T-helper 2 cell treated with Interferon-gamma antibody and Interleukin-4, amounts not matched to agents 100 ng/mL and 5 ng/mL, for 36 hours (primary cell): ENCODE data around the gene RNPS1. TPM values are rescaled to one million over a fixed set of nuclear protein-coding genes. Genes with fewer than 3 reads are reported as not detected.

Experiments
- intact Hi-C: fragments of 100-400 bp; cut with micrococcal nuclease; formaldehyde crosslinking; loops from one replicate; pipeline ENCODE4 v1.15.1; 2023
- total RNA-seq: library from RNA; stranded (reverse); gene quantifications from 2 replicates; pipeline ENCODE4 v1.2.3, GENCODE V29; 2022

Gene RNPS1
- total RNA-seq, 1 donor from 2014 or later, result 307 TPM

DNA sequence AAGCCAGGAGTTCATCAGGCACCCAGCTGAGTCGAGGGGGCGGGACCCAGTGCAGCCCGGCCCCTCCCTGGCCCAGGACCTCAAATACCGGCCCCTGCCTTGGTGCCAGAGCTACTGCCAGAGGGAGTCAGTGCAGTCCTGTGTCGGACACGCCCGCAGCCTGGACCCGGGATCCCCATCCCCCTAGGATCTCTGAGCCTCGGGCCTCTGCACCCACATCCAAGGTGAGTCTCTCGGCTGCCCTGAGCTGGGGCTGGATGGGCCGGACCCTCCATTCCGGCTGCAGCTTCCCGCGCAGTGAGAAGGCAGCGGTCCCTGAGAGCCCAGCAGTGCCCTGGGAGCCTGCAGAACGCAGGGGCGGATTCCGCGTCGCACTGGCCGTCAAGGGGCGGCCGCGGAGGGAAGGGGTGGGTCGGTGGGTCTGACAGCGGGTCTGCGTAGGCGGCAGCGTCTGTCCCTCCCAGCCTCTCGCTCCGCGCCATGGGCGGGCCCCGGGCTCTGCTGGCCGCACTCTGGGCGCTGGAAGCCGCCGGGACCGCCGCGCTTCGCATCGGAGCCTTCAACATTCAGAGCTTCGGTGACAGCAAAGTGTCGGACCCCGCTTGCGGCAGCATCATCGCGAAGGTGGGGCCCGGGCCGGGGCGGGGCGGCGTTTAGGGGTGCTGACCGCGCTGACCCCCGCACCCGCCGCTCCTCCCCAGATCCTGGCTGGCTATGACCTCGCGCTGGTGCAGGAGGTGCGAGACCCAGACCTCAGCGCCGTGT, 31.4 kb downstream of the RNPS1 start, which contains the start of gene DNASE1L2:
Gene DNASE1L2, plus strand, starts transcription at position 108 of the 765 bp plus-strand sequence. Its CDS starts 373 bp downstream, at position 481.
- intact Hi-C loops, result no loop called here

DNA sequence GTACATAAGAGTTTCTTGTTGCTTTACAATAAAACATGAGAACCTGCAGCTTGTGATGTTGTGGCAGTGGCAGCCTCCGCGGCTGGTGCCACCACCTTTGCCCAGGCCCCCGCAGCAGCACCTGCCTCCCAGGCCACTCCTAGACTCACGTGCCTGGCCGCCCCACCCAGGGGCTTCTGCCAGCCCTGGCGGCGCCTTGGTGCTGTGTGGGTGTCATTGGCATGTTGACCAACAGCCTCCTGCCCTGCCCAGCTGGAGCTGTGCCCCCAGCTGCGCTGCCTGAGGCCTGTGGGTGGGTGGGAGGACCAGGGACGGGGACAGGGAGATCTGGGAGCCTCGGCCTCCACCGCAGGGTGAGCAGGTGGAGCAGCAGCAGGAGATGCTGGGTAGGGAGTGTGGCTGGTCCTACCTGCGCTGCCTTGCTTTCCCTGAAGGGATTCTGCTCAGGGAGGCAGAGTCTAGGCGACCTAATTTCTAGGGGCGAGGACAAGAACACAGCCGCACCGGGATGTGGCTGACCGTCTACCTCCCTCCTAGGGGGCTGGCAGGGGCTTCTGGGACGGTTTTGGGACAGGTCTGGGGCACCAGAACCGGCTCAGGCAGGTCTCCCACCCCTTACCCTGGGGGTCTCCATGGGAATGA, 32.1 kb downstream of the RNPS1 start:
- intact Hi-C loops, result no loop called here

DNA sequence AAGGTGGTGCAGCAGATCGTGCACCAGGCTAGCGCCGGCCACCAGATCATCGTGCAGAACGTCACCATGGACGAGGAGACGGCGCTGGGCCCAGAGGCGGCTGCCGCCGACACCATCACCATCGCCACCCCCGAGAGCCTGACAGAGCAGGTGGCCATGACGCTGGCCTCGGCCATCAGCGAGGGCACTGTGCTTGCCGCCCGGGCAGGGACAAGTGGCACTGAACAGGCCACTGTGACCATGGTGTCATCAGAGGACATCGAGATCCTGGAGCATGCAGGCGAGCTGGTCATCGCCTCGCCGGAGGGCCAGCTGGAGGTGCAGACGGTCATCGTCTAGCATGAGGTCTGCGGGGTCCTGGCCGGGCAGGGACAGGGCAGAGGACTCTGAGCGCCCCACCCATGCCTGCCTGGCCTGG, 32.7 kb downstream of the RNPS1 start:
- intact Hi-C loops, result no loop called here

DNA sequence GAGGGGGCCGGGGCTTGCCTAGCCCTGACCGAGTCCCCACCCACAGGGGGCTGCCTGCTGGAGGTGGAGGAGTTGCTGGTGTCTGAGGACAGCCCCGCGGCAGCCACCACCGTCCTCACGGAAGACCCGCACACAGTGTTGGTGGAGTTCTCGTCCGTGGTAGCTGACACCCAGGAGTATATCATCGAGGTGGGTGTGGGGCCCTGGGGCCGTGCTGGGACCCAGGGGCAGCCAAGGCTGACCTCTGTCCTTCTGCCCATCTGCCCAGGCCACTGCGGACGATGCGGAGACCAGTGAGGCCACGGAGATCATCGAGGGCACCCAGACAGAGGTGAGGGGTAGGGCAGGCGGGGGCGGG, 33.1 kb downstream of the RNPS1 start:
- intact Hi-C loops, result no loop called here

DNA sequence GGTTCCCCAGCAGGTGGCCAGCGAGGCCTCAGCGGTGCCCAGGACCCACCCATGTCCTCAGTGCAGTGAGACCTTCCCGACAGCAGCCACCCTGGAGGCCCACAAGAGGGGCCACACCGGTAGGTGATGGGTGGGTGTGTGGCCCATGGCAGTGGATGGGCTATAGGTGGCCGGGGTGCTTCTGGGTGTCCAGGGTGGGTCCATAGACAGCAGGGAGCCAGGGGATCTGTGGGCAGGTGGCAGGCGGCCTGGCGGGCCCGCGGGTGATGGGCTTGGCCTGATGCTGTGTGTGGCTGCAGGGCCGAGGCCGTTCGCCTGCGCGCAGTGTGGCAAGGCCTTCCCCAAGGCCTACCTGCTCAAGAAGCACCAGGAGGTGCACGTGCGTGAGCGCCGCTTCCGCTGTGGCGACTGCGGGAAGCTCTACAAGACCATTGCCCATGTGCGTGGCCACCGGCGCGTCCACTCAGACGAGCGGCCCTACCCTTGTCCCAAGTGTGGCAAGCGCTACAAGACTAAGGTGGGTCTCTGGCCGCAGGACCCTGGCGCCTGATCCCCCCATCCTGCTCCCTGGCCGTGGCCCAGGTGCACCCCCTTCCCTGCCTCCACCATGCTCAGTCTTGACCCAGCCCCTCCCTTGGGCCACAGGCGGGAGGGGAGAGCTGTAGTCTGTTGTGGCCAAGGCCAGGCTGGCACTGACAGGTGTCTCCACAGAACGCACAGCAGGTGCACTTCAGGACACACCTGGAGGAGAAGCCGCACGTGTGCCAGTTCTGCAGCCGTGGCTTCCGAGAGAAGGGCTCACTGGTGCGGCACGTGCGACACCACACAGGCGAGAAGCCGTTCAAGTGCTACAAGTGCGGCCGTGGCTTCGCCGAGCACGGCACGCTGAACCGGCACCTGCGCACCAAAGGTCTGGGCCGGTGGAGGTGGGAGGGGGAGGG, 33.8 kb downstream of the RNPS1 start:
- intact Hi-C loops, result no loop called here

DNA sequence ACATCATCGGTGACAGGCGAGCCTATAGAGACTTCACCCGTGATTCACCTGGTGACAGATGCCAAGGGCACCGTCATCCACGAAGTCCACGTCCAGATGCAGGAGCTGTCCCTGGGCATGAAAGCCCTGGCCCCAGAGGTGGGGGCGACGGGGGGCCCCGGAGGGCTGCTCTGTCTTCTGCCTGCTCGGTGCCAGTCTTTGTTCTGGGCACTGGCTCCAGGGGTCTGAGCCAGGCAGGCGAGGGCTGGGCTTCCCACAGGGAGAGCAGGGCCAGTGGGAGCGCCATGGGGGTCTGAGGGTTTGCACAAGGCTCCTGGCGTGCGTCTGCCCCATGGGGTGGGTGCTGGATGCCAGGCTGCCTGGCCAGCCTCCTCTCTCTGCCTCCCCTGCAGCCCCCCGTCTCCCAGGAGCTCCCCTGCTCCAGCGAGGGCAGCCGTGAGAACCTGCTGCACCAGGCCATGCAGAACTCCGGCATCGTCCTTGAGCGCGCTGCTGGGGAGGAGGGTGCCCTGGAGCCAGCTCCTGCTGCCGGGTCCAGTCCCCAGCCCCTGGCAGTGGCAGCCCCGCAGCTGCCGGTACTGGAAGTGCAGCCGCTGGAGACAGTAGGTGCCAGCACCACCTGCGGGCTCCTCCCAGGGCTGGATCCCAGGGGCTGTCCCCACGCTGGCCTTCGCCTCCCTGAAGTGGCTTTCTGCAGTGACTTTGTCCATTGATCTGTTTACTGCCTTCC, 34.7 kb downstream of the RNPS1 start:
- intact Hi-C loops, result no loop called here

DNA sequence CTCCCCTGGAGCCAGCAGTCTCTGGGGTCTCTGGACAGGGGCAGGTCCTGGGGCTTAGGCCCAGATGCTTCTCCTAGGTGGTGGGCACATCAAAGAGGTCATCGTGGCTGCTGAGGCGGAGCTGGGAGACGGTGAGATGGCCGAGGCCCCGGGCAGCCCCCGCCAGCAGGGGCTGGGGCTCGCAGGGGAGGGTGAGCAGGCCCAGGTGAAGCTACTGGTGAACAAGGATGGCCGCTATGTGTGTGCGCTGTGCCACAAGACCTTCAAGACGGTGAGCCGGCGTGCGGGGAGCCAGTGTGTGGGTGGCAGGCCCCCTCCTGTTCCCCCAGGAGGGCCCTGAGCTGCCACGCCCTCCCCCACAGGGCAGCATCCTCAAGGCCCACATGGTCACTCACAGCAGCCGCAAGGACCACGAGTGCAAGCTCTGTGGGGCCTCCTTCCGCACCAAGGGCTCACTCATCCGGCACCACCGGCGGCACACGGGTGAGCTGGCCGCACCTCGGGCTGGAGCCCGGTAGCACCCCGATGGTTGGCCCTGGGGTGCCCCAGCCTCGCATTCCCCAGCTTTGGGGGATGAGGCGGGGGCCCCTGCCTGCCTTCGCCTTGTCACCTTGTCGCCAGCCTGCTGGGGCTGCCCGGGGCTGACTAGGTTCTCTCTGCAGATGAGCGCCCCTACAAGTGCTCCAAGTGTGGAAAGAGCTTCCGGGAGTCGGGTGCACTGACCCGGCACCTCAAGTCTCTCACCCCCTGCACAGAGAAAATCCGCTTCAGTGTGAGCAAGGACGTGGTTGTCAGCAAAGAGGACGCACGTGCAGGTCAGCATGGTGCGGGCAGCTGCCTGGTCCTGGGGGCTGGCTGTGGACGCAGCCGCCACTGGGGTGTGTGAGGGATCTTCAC, 35.6 kb downstream of the RNPS1 start:
- intact Hi-C loops, result no loop called here

DNA sequence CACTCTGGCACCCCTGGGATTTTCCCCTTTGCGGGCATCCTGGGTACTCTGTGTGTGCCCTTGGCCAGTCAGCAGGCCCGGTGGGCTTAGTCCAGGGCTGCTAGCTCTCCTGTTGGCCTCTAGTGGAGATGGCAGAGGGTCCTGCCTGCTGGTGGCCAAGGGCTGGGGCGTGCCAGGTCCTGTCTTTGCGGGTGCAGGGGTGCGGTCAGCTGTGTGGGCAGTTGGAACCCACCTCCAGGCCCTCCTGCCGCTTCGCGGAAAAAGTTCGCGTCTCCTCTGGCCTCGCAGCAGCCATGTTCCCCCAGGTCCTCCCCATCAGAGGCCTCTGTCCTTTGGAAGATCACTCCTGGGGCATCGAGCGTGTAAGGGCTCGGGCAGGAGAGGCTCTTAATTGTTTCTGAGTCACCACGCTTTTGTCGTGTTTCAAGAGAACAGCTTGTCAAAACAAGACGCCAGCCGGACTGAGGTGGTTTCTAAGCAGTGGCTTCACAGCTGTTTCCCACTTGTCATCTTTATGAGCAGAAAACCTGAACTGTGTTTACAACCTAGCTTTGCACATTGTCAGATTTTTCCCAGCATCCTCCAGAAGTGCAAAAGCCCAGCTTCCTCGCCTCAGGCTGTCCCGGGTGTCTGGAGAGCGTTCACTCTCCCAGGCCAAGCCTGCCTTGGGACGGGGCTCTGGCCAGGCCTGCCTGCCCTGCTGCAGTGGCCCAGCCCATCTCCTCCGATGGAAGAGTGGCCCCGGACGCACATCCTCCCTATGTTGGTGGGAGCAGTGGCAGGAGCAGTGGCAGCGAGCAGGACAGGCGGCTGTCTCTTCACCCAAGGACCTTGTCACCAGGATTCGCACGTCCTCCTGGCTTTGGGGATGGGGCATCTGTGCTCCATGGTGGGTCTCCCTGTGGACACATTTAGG, 36.7 kb downstream of the RNPS1 start:
- intact Hi-C loops, result no loop called here

DNA sequence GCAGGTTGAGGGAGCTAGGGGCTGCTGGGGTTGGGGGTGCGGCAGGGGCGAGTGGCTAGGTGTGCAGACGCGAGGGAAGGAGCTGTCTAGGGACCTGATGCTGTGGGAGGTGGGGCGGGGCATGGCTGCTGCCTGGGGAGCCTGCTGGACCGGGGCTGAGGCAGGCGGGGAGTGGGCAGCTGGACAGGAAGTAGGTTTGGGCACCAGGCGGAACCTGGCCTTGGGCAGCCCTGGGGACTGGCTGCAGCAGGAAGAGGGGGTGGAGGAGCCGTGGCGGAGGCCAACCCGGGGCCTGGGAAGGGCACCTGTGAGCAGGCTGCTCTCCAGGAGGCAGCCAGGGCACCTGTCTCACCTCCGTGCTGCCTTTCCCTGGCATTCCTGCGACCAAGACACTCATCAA, 37.5 kb downstream of the RNPS1 start:
- intact Hi-C loops, result no loop called here

DNA sequence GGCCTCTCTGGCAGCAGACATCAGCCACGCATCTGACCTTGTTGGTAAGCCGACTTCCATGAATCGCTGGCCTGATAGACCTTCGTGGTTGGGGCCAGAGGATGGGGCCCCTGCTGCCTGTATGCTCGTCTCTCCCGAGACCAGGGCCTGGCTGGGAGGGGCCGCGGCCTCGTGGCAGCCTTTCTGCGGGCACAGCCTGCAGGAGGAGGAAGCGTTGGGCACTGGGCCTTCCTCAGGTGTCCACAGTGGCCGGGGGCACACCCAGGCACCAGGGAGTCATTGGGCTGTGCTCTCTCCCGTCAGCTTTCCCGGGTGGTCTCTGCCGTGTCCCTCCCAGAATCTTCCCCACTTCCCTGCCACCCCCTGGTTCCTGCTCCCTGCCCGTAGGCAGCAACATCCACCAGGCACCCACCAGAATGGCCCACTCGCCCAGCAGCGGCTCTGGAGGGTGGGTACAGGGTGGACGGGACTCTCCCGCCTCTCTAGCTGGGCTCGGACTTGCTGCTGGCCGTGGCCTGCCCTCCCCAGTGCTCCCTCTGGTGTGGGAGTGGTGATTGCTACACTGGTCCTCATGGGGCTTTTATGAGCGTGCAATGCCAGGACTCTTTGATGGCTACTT, 38.2 kb downstream of the RNPS1 start:
- intact Hi-C loops, result no loop called here

DNA sequence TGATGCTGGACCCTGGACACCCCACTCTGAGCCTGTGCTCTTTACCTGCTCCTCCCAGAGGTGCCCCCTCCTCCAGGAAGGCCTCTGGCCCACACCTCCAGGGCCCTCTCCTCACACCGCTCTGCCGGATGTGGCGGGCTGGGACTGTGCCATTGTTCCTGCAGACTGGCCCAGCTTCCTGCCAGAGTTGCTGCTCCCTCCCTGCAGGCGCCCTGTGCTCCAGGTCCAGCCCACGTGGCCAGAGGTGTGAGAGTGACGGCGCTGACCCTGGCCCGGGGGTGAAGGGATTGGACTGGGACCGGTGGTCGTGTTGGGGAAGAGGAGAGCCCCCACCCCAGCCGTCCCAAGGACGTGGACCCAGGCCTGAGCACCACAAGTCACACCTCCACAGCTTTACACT, 38.8 kb downstream of the RNPS1 start:
- intact Hi-C loops, result no loop called here

DNA sequence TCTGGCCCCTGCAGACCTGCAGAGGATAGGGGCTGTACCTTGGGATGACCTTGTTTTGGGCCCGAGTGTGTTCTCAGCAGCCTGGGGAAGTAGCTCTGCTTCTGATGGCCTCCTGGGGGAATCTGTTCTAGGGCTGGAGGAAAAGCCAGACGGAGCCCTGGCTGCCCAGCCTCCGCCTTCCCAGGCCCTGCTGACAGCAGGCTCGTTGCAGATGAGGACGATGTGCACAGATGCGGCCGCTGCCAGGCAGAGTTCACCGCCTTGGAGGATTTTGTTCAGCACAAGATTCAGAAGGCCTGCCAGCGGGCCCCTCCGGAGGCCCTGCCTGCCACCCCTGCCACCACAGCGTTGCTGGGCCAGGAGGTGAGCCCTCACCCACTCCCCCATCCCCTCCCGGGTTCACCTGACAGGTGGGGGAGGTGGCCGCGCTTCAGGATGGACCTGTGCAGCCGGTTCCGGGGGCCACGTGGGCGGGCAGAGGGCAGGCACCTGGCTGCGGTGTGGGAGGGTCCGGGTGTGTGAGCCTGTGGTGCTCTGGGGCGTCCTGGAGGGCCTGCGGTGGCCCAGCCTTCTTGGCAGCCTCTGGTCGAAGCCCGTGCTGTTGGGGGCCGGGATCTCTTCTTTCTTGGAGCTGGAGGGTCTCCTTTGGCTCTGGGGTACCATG, 39.6 kb downstream of the RNPS1 start:
- intact Hi-C loops, result no loop called here

DNA sequence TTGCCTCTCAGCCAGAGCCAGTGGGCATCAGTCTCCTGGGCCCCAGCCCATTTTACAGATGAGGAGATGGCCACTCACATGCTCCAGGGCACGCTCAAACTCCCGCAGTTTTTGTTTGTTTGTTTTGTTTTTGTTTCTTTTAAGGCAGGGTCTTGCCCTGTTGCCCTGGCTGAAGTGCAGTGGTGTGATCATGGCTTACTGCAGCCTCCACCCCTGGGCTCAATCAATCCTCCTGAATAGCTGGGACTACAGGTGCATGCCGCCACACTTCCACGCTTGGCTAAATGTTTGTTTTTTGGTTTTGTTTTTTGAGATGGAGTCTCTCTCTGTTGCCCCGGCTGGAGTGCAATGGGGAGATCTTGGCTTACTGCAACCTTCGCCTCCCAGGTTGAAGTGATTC, 41.0 kb downstream of the RNPS1 start:
- intact Hi-C loops, result no loop called here

DNA sequence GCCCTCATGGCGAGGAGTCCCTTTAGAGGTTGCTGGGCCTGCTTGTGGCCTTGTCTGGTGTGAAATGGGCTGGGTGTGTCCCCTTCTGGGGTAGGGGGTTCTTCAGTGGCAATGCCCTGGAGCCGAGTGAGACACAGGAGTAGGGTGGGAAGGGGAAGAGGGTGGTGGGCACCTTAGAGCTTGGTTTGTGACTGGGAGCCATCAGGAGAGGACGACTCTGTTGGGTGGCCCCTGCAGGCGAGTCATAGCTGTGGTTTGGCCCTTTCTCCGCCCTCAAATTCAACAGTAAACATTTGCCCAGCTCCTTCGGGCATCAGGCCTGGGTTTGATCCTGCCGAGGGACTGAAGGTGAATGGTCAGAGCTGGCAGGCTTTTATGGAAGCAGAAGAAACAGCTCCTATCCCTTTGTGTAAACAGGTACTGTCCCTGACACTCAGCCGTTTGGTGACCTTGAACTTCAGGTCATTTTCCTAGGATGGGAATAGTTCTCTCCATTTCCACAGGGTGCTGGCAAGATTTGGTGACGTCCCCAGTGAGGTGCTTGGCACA, 41.6 kb downstream of the RNPS1 start:
- intact Hi-C loops, result no loop called here

DNA sequence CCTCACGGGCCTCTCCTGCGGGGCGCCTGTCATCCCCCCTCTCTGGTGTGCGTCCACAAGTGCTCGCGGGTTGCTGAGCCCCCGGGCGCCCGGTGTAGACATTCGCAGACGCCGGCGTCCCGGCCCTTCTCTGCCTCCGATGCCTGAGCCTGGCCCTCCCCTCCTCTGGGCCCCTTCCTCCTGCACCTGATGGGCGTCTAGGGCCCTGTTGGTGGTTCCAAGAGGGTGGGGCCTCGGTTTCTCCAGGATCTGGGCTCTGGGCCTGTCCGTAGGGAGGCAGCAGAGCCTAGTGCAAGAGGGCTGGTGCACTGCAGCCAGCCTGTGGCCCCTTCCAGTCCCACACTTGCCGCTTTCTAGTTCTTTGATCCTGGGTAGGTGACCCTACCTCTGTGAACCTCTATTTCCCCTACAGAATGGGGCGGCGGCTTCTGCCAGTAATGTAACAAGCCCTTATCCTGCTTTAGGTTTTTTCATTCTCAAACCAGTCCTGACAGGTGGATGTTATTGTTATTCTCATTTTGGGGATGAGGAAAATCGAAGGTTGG, 43.9 kb downstream of the RNPS1 start:
- intact Hi-C loops, result loop anchor here (1.0 to 2.0 kb wide), 3 partner anchors 9 to 205 kb away; partner anchors contain the start of genes CCNF and ECI1

DNA sequence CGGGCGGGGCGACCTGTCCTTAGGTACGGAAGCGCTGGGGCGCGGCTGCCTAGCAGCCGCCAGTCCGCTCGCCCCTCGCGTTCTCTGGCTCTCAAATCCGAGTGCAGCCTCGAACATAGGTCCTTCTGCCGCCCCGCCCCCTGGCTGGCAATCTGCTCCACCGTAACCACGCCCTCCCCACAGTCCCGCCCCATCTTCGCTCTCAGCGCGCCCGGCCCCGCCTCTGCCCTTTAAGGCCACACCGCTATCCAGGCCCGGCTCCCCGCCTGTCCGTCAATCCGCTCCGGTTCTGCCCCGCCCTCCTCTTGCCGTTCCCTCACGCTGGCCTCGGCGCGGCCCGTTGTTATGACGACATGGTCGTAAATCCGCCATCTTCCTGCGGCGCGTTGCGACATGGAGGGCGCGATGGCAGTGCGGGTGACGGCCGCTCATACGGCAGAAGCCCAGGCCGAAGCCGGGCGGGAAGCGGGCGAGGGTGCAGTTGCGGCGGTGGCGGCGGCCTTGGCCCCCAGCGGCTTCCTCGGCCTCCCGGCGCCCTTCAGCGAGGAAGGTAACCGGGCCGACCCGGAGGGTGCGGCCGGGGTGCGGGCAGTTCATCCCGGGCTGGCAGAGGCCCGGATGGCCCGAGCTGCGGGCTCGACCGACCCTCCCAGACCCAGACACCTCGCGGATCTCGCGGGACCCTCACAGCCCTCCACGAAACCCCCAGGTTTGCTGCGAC, 44.5 kb downstream of the RNPS1 start, which contains the start of gene E4F1:
Gene E4F1, plus strand, starts transcription at position 371 of the 721 bp plus-strand sequence. Its CDS starts 23 bp downstream, at position 394.
- intact Hi-C loops, result loop anchor here (1.0 to 2.0 kb wide), 3 partner anchors 8 to 206 kb away; partner anchors contain the start of genes CCNF and ECI1
